ENCODE measurements around the gene RAE1. TPM values are rescaled to one million over a fixed set of nuclear protein-coding genes. Genes with fewer than 3 reads are reported as not detected.

Gene RAE1
- total and polyA plus RNA-seq, 2 donors (not counting 3 experiments of a cell fraction or from before 2014, with no cell fraction given) = 34.1 to 55.8 TPM

GRCh38 chr20:57385940-57386339, 34.9 kb downstream of the RAE1 start:
- BruUV-seq (replicated peaks) = no TSS peak
- Histone ChIP-seq H3K9me1 (replicated peaks; ENCODE audit: control insufficient read depth, extremely low read depth, insufficient read depth, low read length) (no peaks in the 10 kb centered on the region), H3K27ac (ENCODE audit: insufficient read depth, low read depth, low read length) (no peak overlapping the region), H3K79me2 (ENCODE audit: control insufficient read depth, insufficient read depth, low read length) (no peaks in the 10 kb centered on the region), H3K27me3 (ENCODE audit: control insufficient read depth in 2 of 2, insufficient read depth in 2 of 2, low read length in 2 of 2) (no peaks in the 10 kb centered on the region), H3K4me3 (replicated peaks in 1 of 3; ENCODE audit: insufficient read depth in 1 of 3, low read depth in 1 of 3, low read length in 3 of 3) (no peak overlapping the region), H3K9ac (replicated peaks; ENCODE audit: extremely low read depth, insufficient read depth, low read length) (no peak overlapping the region), H4K20me1 (replicated peaks; ENCODE audit: control insufficient read depth, extremely low read depth, insufficient read depth, low read length) (no peaks in the 10 kb centered on the region), H3K36me3 (ENCODE audit: control insufficient read depth in 2 of 2, extremely low read depth in 1 of 2, insufficient read depth in 2 of 2, low read length in 2 of 2) (no peaks in the 10 kb centered on the region), H2AFZ (ENCODE audit: low read depth, low read length) (no peak overlapping the region), H3K4me1 (ENCODE audit: control insufficient read depth, extremely low read depth, insufficient read depth, low read length) (peaks cover 10% of the 10 kb centered on the region), H3K9me3 (replicated peaks; ENCODE audit: control insufficient read depth, insufficient read depth, low read length) (no peaks in the 10 kb centered on the region), H3K4me2 (ENCODE audit: insufficient read depth, low read length) (no peak overlapping the region)
- CTCF ChIA-PET = interaction anchor here (1.4 to 7.3 kb wide), 2 partner anchors 107 to 110 kb away, joined by 4 to 86 read pairs; no protein-coding TSS in a partner anchor
- intact Hi-C loops (cut with micrococcal nuclease) (loop anchor here (10.0 kb wide), 1 partner anchor 329 kb away; the partner anchor contains the start of gene PMEPA1), dilution Hi-C loops (cut with MboI; ENCODE audit: extremely low pct_ligation_motif_present, low sequenced_read_pairs) (no loop called here)
- TF ChIP-seq EZH2 (IDR thresholded peaks at IDR 0.05; ENCODE audit: borderline replicate concordance, low read depth, low read length, severe bottlenecking) = no peak
- TF ChIP-seq JUN (IDR thresholded peaks at IDR 0.05; ENCODE audit: borderline replicate concordance, insufficient read depth, insufficient read length, low read depth) = no peak
- TF ChIP-seq CTCF (IDR thresholded peaks at IDR 0.05; ENCODE audit: extremely low read depth in 1 of 2, insufficient read depth in 1 of 2, low read depth in 1 of 2, low read length in 2 of 2) = no peak
- TF ChIP-seq MYC (IDR thresholded peaks at IDR 0.05; ENCODE audit: low read depth, low read length) = no peak
- TF ChIP-seq FOS (IDR thresholded peaks at IDR 0.05; ENCODE audit: borderline replicate concordance, insufficient read depth, low read length) = no peak
- POLR2A ChIA-PET = no interaction called here
- no peak for DNase-seq (ENCODE audit: low read depth, low spot score)
- FAIRE-seq = no peak

- Histone ChIP-seq H3K36me3 (ENCODE audit: control insufficient read depth in 2 of 2, extremely low read depth in 1 of 2, insufficient read depth in 2 of 2, low read length in 2 of 2) (no peaks in the 10 kb centered on the region), H3K4me2 (ENCODE audit: insufficient read depth, low read length) (no peak overlapping the region), H3K27ac (ENCODE audit: insufficient read depth, low read depth, low read length) (no peak overlapping the region), H3K9ac (replicated peaks; ENCODE audit: extremely low read depth, insufficient read depth, low read length) (no peak overlapping the region), H3K4me1 (ENCODE audit: control insufficient read depth, extremely low read depth, insufficient read depth, low read length) (peaks cover 10% of the 10 kb centered on the region), H3K9me3 (replicated peaks; ENCODE audit: control insufficient read depth, insufficient read depth, low read length) (no peaks in the 10 kb centered on the region), H3K9me1 (replicated peaks; ENCODE audit: control insufficient read depth, extremely low read depth, insufficient read depth, low read length) (no peaks in the 10 kb centered on the region), H3K27me3 (ENCODE audit: control insufficient read depth in 2 of 2, insufficient read depth in 2 of 2, low read length in 2 of 2) (no peaks in the 10 kb centered on the region), H4K20me1 (replicated peaks; ENCODE audit: control insufficient read depth, extremely low read depth, insufficient read depth, low read length) (no peaks in the 10 kb centered on the region), H3K79me2 (ENCODE audit: control insufficient read depth, insufficient read depth, low read length) (peaks cover 2% of the 10 kb centered on the region), H3K4me3 (replicated peaks in 1 of 3; ENCODE audit: insufficient read depth in 1 of 3, low read depth in 1 of 3, low read length in 3 of 3) (no peak overlapping the region), H2AFZ (ENCODE audit: low read depth, low read length) (no peak overlapping the region)
- CTCF ChIA-PET = interaction anchor here (3.2 kb wide), 1 partner anchor 109 kb away, joined by 8 read pairs; no protein-coding TSS in a partner anchor
- dilution Hi-C loops (cut with MboI; ENCODE audit: extremely low pct_ligation_motif_present, low sequenced_read_pairs) (no loop called here), intact Hi-C loops (cut with micrococcal nuclease) (loop anchor here (10.0 kb wide), 1 partner anchor 328 kb away; the partner anchor contains the start of gene PMEPA1)
- DNase-seq (ENCODE audit: low read depth, low spot score) = no peak
- no peak for TF ChIP-seq POLR2AphosphoS5 (IDR thresholded peaks at IDR 0.05; ENCODE audit: insufficient read depth, low read depth, low read length)
- TF ChIP-seq FOS (IDR thresholded peaks at IDR 0.05; ENCODE audit: borderline replicate concordance, insufficient read depth, low read length) = no peak
- no peak for TF ChIP-seq GATA2 (IDR thresholded peaks at IDR 0.05; ENCODE audit: insufficient read depth, insufficient read length, low read depth, low read length)
- TF ChIP-seq POLR2A (IDR thresholded peaks at IDR 0.05; ENCODE audit: low read depth, low read length) = no peak
- no peak for TF ChIP-seq JUN (IDR thresholded peaks at IDR 0.05; ENCODE audit: borderline replicate concordance, insufficient read depth, insufficient read length, low read depth)
- TF ChIP-seq CTCF (IDR thresholded peaks at IDR 0.05; ENCODE audit: extremely low read depth in 1 of 2, insufficient read depth in 1 of 2, low read depth in 1 of 2, low read length in 2 of 2) = no peak
- no peak for TF ChIP-seq EZH2 (IDR thresholded peaks at IDR 0.05; ENCODE audit: borderline replicate concordance, low read depth, low read length, severe bottlenecking)
- TF ChIP-seq MYC (IDR thresholded peaks at IDR 0.05; ENCODE audit: low read depth, low read length) = no peak
- TF ChIP-seq MAX (IDR thresholded peaks at IDR 0.05; ENCODE audit: insufficient read depth, insufficient read length) = no peak
- POLR2A ChIA-PET = no interaction called here
- no peak for FAIRE-seq
- BruUV-seq (replicated peaks) = no TSS peak
These were observed 35.7 kb downstream of the RAE1 start for GRCh38 chr20:57386762-57387161.
